Measurements from ENCODE around the gene TBC1D24. TPM values are rescaled to one million over a fixed set of nuclear protein-coding genes. Genes with fewer than 3 reads are reported as not detected.

Gene TBC1D24
- total RNA-seq, 2 experiments from 2014 or later, result 21.1 to 22.4 TPM

DNA sequence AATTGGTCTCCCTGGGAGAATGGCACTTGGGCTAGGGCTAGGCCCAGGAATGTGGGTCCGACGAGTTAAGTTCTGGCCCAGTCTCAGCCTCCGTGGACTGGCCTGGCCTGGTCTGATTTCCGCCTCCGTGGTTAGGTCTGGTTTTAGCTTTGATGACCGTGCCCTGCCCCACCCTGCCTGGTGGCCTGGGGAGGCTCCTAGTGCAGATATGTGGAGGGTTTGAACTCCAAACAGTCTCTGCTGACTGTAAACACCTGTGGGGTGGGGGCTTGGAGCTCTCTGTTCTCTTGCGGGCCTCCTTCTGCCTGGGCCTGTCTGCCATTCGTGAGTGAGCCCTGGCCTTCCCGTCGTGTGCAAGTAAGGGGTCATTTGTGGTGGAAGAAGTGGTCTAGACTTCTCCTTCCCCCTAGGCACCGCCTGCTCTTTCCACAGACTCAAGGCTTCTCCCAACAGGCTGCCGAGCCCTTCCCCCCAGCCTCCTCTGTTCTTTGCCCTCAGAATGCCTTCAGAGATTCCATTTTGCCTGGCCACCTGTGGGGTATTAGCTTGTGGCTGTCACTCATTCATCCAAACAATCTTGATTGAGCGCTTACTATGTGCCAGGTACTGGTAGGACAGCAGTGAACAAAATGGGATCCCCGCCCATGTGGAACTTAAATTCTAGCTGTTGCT lies 40.4 kb downstream of the TBC1D24 start:
- CTCF ChIA-PET, result no interaction called here
- Mint-ChIP-seq H3K9me3 (ENCODE audit: insufficient read depth) (no peaks in the 10 kb centered on the region), H3K4me3 (peak overlapping the region; percentile 90), H3K36me3 (ENCODE audit: low read depth) (peaks cover 15% of the 10 kb centered on the region), H3K4me1 (ENCODE audit: low read depth) (peaks cover 58% of the 10 kb centered on the region), H3K27me3 (ENCODE audit: low read depth) (peaks cover 3% of the 10 kb centered on the region), H3K27ac (peak overlapping the region; percentile 92)
- POLR2A ChIA-PET, result interaction anchor here (0.6 to 2.0 kb wide), 9 partner anchors 16 to 1961 kb away, joined by 3 to 9 read pairs (median 4); partner anchors contain the start of genes CCNF, CEMP1 and HMOX2
- DNase-seq, result no peak
- ATAC-seq, result no peak

DNA sequence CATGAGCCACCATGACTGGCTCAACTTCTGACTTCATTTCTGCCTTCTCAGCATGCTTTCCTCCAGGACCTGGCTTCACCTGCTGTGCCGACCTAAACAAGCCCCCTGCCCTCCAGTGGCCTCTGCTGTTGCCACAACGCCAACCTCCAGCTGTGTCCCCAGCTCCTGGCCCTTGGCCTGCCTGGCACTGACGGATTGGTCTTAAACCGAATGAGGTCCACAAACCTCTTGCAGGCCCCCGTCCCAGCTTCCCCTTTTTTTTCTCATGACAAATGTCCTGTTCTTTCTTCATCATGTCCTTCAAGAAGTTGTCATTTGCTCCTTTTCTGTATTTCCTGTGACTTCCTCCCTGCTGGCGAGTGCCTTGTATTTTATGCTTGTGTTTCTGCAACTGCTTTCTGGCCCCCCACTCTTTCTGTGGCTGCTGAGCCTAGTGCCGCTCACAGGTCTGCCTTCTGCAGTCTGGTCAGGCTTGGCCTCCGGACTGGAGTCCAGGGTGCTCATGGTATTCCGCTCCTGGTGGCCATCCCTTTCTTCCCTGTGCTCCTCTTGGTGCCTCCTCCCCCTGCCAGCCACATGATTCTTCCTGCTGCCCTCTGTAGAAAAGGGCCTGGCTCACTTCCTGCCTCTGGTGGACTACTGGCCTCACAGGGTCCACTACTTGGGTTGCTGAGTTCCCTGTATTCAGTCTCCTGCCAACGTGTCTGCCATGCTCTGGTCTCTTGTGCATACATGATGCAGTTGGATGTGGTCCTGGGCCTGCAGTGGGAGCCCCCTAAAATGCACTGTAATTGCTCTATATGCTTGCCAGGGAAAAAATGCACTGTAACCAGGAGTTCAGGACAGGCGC lies 41.7 kb downstream of the TBC1D24 start:
- H3K4me1 Mint-ChIP-seq (ENCODE audit: low read depth), result peaks cover 67% of the 10 kb centered on the region
- POLR2A ChIA-PET, result interaction anchor here (1.1 kb wide), 1 partner anchor 322 kb away, joined by 3 read pairs; no protein-coding TSS in a partner anchor
- peaks cover 22% of the 10 kb centered on the region for H3K36me3 Mint-ChIP-seq (ENCODE audit: low read depth)
- H3K4me3 Mint-ChIP-seq, result peak overlapping the region; percentile 42
- no peak for ATAC-seq
- DNase-seq, result no peak
- H3K27ac Mint-ChIP-seq, result peak overlapping the region; percentile 92
- H3K9me3 Mint-ChIP-seq (ENCODE audit: insufficient read depth), result no peaks in the 10 kb centered on the region
- CTCF ChIA-PET, result no interaction called here
- no peaks in the 10 kb centered on the region for H3K27me3 Mint-ChIP-seq (ENCODE audit: low read depth)

DNA sequence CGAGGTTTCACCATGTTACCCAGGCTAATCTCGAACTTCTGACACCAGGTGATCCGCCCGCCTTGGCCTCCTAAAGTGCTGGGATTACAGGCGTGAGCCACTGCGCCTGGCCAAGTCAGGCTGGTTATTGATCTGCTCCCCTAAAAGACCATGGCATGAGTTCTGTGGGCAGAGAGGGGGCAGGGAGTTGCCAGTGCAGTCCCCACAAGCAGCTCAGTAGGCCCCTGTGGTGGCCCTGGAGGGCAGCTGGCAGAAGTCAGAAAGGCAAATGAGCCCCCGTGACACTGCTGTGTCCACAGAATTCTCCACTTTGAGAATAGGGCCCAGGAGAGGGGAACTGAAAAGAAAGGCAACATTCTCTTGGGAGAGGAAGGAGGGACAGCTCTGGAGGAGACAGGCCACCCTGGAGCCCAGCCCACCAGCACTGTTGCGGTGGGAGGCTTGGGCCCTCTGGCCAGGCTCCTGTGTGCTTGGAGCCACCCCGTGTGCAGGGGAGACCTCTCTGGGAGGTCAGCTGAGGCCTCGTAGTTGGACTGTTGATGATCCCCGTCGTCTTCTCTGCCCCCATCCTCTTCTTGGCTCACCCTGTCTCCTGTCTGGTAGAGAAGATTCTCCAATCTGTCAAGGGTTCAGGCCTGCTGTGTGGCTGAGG lies 43.2 kb downstream of the TBC1D24 start:
- H3K4me3 Mint-ChIP-seq, result no peak overlapping the region
- H3K9me3 Mint-ChIP-seq (ENCODE audit: insufficient read depth), result no peaks in the 10 kb centered on the region
- no peak for ATAC-seq
- peaks cover 57% of the 10 kb centered on the region for H3K4me1 Mint-ChIP-seq (ENCODE audit: low read depth)
- no peaks in the 10 kb centered on the region for H3K27me3 Mint-ChIP-seq (ENCODE audit: low read depth)
- ChIA-PET CTCF (no interaction called here), POLR2A (interaction anchor here (1.2 kb wide), 1 partner anchor 11 kb away, joined by 3 read pairs; no protein-coding TSS in a partner anchor)
- H3K27ac Mint-ChIP-seq, result peak overlapping the region; percentile 57
- DNase-seq, result no peak
- H3K36me3 Mint-ChIP-seq (ENCODE audit: low read depth), result peaks cover 25% of the 10 kb centered on the region

DNA sequence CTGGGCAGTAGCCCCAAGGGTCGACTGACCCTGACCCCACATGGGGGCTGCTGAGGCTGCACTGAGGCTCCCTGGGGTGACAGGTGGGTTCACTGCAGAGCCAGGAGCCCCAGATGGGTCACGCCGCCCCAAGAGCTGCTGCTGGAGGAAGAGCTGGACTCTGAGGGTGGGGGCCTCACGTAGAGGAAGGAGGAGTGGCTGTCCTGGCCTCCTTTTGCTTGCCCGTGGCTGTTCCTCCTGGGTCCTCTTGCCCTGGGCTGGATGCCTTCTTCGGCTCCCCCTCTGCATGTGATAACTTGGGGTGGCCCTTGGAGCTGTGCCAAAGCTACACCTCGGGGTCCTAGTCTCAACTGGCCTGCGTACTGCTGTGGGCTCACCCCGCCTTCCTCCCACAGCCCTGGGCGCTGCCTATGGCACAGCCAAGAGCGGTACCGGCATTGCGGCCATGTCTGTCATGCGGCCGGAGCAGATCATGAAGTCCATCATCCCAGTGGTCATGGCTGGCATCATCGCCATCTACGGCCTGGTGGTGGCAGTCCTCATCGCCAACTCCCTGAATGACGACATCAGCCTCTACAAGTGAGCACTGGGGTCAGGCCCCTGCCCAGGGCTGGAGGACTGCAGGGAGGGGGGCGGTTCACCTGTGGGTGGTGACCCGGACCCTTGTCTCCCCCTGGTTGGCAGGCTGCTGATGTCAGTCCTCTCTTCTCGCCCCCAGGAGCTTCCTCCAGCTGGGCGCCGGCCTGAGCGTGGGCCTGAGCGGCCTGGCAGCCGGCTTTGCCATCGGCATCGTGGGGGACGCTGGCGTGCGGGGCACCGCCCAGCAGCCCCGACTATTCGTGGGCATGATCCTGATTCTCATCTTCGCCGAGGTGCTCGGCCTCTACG lies 44.1 kb downstream of the TBC1D24 start:
- ChIA-PET POLR2A (interaction anchor here (1.2 to 2.6 kb wide), 3 partner anchors 12 to 17 kb away, joined by 3 to 48 read pairs (median 24); partner anchors contain the start of genes CEMP1 and PDPK1), CTCF (no interaction called here)
- peaks cover 55% of the 10 kb centered on the region for H3K4me1 Mint-ChIP-seq (ENCODE audit: low read depth)
- H3K9me3 Mint-ChIP-seq (ENCODE audit: insufficient read depth), result no peaks in the 10 kb centered on the region
- H3K27ac Mint-ChIP-seq, result peak overlapping the region; percentile 92
- H3K36me3 Mint-ChIP-seq (ENCODE audit: low read depth), result peaks cover 29% of the 10 kb centered on the region
- ATAC-seq (no peak), DNase-seq (no peak)
- H3K4me3 Mint-ChIP-seq, result peak overlapping the region; percentile 87
- H3K27me3 Mint-ChIP-seq (ENCODE audit: low read depth), result no peaks in the 10 kb centered on the region

DNA sequence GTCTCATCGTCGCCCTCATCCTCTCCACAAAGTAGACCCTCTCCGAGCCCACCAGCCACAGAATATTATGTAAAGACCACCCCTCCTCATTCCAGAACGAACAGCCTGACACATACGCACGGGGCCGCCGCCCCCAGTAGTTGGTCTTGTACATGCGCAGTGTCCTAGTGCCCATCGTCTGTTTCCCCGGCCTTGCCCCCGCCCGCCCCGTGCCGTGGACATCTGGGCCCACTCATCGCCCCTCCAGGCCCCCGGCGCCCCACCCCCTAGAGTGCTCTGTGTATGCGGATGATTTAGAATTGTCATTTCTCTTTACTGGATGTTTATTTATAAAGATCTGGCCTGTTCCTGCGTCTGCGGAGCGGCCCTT lies 44.8 kb downstream of the TBC1D24 start:
- Mint-ChIP-seq H3K9me3 (ENCODE audit: insufficient read depth) (no peaks in the 10 kb centered on the region), H3K27me3 (ENCODE audit: low read depth) (no peaks in the 10 kb centered on the region), H3K27ac (peak overlapping the region; percentile 92), H3K4me3 (peak overlapping the region; percentile 87), H3K36me3 (ENCODE audit: low read depth) (peaks cover 33% of the 10 kb centered on the region), H3K4me1 (ENCODE audit: low read depth) (peaks cover 55% of the 10 kb centered on the region)
- ATAC-seq (no peak), DNase-seq (no peak)
- ChIA-PET CTCF (interaction anchor here (1.3 to 1.4 kb wide), 2 partner anchors 13 to 18 kb away, joined by 4 to 5 read pairs; no protein-coding TSS in a partner anchor), POLR2A (interaction anchor here (1.0 to 2.6 kb wide), 5 partner anchors 10 to 249 kb away, joined by 4 to 48 read pairs (median 5); partner anchors contain the start of genes CCNF, CEMP1 and PDPK1)

DNA sequence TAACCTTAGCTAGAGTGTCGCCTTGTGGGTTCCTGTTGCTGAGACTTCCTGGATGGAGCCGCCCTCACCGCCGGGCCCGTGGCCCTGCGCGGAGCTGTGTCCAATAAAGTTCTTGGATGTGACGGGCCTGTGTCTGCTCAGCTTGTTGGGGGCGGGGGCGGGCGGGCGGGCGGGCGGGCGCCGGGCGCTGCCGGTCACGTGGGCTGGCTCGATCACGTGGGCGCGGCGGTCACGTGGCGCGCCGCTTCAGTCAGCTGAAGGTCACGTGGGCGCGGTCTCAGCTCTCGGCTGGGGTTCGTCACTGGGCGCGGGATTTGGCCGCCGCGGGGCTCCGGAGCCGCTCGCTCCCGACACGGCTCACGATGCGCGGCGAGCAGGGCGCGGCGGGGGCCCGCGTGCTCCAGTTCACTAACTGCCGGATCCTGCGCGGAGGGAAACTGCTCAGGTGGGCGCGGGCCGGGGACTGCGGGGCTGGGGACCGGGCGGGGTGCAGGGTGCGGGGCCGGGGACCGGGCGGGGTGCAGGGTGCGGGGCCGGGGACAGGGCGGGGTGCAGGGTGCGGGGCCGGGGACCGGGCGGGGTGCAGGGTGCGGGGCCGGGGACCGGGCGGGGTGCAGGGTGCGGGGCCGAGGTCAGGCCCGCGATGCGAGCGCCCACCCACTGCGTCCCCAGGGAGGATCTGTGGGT lies 45.3 kb downstream of the TBC1D24 start, which contains the start of gene AMDHD2:
TSS of gene AMDHD2 (plus strand) at position 275 of the 687 bp plus-strand sequence. CDS start at position 363, 88 bp downstream.
- H3K9me3 Mint-ChIP-seq (ENCODE audit: insufficient read depth), result no peaks in the 10 kb centered on the region
- DNase-seq, result peak; percentile 93
- ATAC-seq, result peak; percentile 69
- H3K27me3 Mint-ChIP-seq (ENCODE audit: low read depth), result no peaks in the 10 kb centered on the region
- peak within 1 kb of the TSS; percentile 87 for H3K4me3 Mint-ChIP-seq
- H3K4me1 Mint-ChIP-seq (ENCODE audit: low read depth), result peaks cover 50% of the 10 kb centered on the region
- POLR2A ChIA-PET, result interaction anchor here (0.9 to 2.6 kb wide), 7 partner anchors 9 to 360 kb away, joined by 3 to 48 read pairs (median 5); partner anchors contain the start of genes CCNF, CEMP1, PDPK1 and SRRM2
- CTCF ChIA-PET, result interaction anchor here (1.3 to 1.4 kb wide), 2 partner anchors 12 to 19 kb away, joined by 4 to 5 read pairs; no protein-coding TSS in a partner anchor
- H3K36me3 Mint-ChIP-seq (ENCODE audit: low read depth), result peaks cover 35% of the 10 kb centered on the region
- H3K27ac Mint-ChIP-seq, result peak within 1 kb of the TSS; percentile 95

DNA sequence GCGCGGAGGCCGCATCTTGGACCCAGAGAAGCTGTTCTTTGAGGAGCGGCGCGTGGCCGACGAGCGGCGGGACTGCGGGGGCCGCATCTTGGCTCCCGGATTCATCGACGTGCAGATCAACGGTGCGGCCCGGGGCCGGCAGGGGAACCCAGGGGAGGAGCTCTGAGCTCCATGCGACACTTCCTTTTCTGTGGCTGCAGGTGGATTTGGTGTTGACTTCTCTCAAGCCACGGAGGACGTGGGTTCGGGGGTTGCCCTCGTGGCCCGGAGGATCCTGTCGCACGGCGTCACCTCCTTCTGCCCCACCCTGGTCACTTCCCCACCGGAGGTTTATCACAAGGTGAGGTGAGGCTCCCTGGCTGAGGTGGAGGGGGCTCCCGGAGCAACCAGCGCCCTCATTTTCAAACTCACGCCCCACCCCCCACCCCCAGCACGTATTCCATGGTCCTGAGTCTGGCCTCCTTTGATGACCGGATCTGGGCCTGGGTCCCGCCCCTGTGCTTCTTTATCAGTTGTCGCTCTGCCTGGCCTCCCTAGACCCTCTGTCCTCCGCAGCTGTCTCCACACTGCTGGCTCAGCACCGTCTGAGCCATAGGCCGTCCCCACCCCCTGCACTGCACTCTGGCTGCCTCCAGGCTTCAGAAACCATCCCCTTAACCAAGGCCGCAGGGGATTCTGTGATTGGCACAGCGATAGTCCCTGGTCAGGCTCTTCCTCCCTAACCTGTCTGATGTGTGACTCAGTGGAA lies 46.0 kb downstream of the TBC1D24 start:
- DNase-seq (peak; percentile 80), ATAC-seq (peak; percentile 60)
- CTCF ChIA-PET, result interaction anchor here (1.3 to 1.4 kb wide), 2 partner anchors 12 to 20 kb away, joined by 4 to 5 read pairs; no protein-coding TSS in a partner anchor
- POLR2A ChIA-PET, result interaction anchor here (0.9 to 2.6 kb wide), 7 partner anchors 8 to 361 kb away, joined by 3 to 48 read pairs (median 5); partner anchors contain the start of genes CCNF, CEMP1, PDPK1 and SRRM2
- Mint-ChIP-seq H3K4me3 (peak overlapping the region; percentile 87), H3K9me3 (ENCODE audit: insufficient read depth) (no peaks in the 10 kb centered on the region), H3K4me1 (ENCODE audit: low read depth) (peaks cover 43% of the 10 kb centered on the region), H3K27me3 (ENCODE audit: low read depth) (no peaks in the 10 kb centered on the region), H3K27ac (peak overlapping the region; percentile 95), H3K36me3 (ENCODE audit: low read depth) (peaks cover 37% of the 10 kb centered on the region)

DNA sequence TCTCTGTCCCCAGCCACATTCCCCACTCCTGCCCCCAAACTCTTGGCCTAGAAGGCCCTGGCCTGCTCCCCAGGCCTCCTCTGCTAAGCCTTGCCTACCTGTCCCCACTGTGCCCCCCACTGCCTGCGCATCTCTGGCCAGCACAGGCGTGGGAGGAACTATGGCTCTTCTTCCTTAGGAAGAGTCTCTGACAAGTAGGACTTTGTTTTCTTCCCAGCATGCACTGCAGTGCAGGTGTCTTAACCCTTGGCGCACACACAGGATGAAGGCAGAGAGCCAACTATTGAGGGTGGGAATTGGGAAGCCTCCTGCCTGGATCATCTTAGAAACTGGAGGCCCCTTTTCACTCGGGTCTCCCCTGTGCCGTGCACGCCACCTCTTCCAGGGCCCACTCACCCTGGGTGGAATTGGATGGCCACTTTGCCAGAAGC lies 48.9 kb downstream of the TBC1D24 start:
- H3K4me1 Mint-ChIP-seq (ENCODE audit: low read depth), result peaks cover 22% of the 10 kb centered on the region
- ChIA-PET POLR2A (no interaction called here), CTCF (no interaction called here)
- DNase-seq (no peak), ATAC-seq (no peak)
- H3K4me3 Mint-ChIP-seq, result no peak overlapping the region
- H3K27me3 Mint-ChIP-seq (ENCODE audit: low read depth), result no peaks in the 10 kb centered on the region
- peaks cover 34% of the 10 kb centered on the region for H3K36me3 Mint-ChIP-seq (ENCODE audit: low read depth)
- no peaks in the 10 kb centered on the region for H3K9me3 Mint-ChIP-seq (ENCODE audit: insufficient read depth)
- peak overlapping the region; percentile 43 for H3K27ac Mint-ChIP-seq

DNA sequence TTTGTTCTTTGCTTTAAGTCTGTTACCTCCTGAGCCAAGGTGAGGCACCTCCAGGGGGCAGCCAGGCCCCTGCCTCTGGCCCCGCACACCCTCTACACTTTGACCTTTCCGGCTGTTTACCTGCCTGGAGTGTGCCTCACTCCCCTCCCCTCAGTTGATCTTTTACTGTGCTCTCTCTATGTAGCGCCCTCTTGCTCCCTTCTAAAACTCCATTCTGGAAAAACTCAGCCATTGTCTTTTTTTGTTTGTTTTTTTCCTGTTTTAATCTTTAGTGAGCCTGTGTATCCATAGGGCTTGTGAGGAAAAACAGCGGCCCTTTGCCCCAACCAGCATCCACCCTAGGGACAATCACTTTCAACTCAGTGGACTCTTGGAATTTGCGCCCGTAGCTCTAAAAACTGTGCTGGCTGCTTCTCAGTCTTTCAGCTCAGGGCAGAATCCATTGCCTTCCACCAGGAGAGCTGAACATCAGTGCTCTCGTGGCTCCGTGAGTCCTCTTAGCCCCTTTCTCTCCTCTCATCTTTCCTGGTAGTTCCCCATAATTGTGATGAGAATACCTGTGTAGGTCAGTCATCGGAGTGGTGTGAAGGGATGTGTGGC lies 49.5 kb downstream of the TBC1D24 start:
- ATAC-seq, result no peak
- no peak for DNase-seq
- Mint-ChIP-seq H3K4me1 (ENCODE audit: low read depth) (peaks cover 19% of the 10 kb centered on the region), H3K27me3 (ENCODE audit: low read depth) (no peaks in the 10 kb centered on the region), H3K9me3 (ENCODE audit: insufficient read depth) (no peaks in the 10 kb centered on the region), H3K27ac (peak overlapping the region; percentile 12), H3K36me3 (ENCODE audit: low read depth) (peaks cover 32% of the 10 kb centered on the region), H3K4me3 (no peak overlapping the region)
- ChIA-PET CTCF (no interaction called here), POLR2A (interaction anchor here (0.6 kb wide), 1 partner anchor 13 kb away, joined by 4 read pairs; the partner anchor contains the start of gene PDPK1)
